K562 (cell line): ENCODE measurements around the gene SS18L1. TPM values are rescaled to one million over a fixed set of nuclear protein-coding genes. Genes with fewer than 3 reads are reported as not detected.

Experiments
- ARHGAP35 ChIP-seq: fragments of 450-650 bp; IDR thresholded peaks from 2 replicates; pipeline ENCODE4 v1.6.1; 2018; ENCODE audit not compliant: partially characterized antibody
- CREB1 ChIP-seq, 2 experiments: sonication (generic) in 1 of 2; formaldehyde crosslinking in 1 of 2; IDR thresholded peaks; 2 replicates each; pipeline versions ENCODE4 v1.6.1 to v1.8.0; 2012 to 2022; ENCODE audit warnings: inconsistent platforms in 1 of 2, mild to moderate bottlenecking in 1 of 2, missing genetic modification reagents in 1 of 2, moderate library complexity in 1 of 2
- DACH1 ChIP-seq: fragments of 450-650 bp; IDR thresholded peaks from 2 replicates; pipeline ENCODE4 v1.6.1; 2018; ENCODE audit not compliant: partially characterized antibody
- DIDO1 ChIP-seq: fragments of 450-650 bp; IDR thresholded peaks from 2 replicates; pipeline ENCODE4 v1.6.1; 2016; ENCODE audit warnings: low read depth, missing biosample characterization, missing genetic modification characterization
- ERF ChIP-seq: fragments of 450-650 bp; formaldehyde crosslinking; IDR thresholded peaks from 2 replicates; pipeline ENCODE4 v1.4.0; 2020; ENCODE audit warnings: mild to moderate bottlenecking, mixed read lengths
- FOXA3 ChIP-seq, 2 experiments: fragments of 450-650 bp in 1 of 2; sonication (generic) in 1 of 2; formaldehyde crosslinking; IDR thresholded peaks in 1 of 2; conservative IDR thresholded peaks in 1 of 2; 2 replicates each; pipeline versions ENCODE4 v1.4.0 to v1.8.0; 2020 to 2022; ENCODE audit warnings: mild to moderate bottlenecking in 2 of 2, missing genetic modification reagents in 1 of 2
- FOXP1 ChIP-seq: sonication (generic); formaldehyde crosslinking; IDR thresholded peaks from 2 replicates; pipeline ENCODE4 v1.8.0; 2022; ENCODE audit warnings: mild to moderate bottlenecking, missing genetic modification reagents
- HCFC1 ChIP-seq: IDR thresholded peaks from 2 replicates; pipeline ENCODE4 v1.6.1; 2012; ENCODE audit warnings: low read depth, low read length, improper control_type of control experiment
- HNRNPLL ChIP-seq: fragments of 200-400 bp; formaldehyde crosslinking; IDR thresholded peaks from 2 replicates; pipeline ENCODE4 v1.6.1; 2017; ENCODE audit warnings: low read length, low read depth, mild to moderate bottlenecking; ENCODE audit not compliant: poor library complexity, severe bottlenecking
- MED1 ChIP-seq: sonication (generic); formaldehyde crosslinking; IDR thresholded peaks from 2 replicates; pipeline ENCODE4 v1.8.1; 2023; ENCODE audit warnings: missing genetic modification reagents, borderline replicate concordance
- POLR2G ChIP-seq: fragments of 200-400 bp; formaldehyde crosslinking; IDR thresholded peaks from 2 replicates; pipeline ENCODE4 v1.6.1; 2017; ENCODE audit warnings: low read depth, mild to moderate bottlenecking, antibody characterized with exemption, low read length, moderate library complexity
- SRSF7 ChIP-seq: fragments of 200-400 bp; formaldehyde crosslinking; optimal IDR thresholded peaks from 2 replicates; pipeline ENCODE3; 2017; ENCODE audit warnings: mild to moderate bottlenecking, low read depth, low read length
- ZBTB49 ChIP-seq: sonication (generic); formaldehyde crosslinking; IDR thresholded peaks from 2 replicates; pipeline ENCODE4 v1.8.0; 2022; ENCODE audit warnings: missing genetic modification reagents, mild to moderate bottlenecking, borderline replicate concordance
- ZFX ChIP-seq: sonication (generic); formaldehyde crosslinking; IDR thresholded peaks from 2 replicates; pipeline ENCODE4 v1.8.0; 2022; ENCODE audit warnings: mild to moderate bottlenecking, missing genetic modification reagents, moderate library complexity
- ZMIZ1 ChIP-seq, 2 experiments: fragments of 150-350 bp in 1 of 2; IDR thresholded peaks; 2 replicates each; pipeline ENCODE4 v1.6.1; 2012 to 2016; ENCODE audit warnings: low read depth in 2 of 2, low read length in 2 of 2, mild to moderate bottlenecking in 1 of 2, moderate library complexity in 1 of 2
- ZNF408 ChIP-seq: fragments of 250-450 bp; sonication (Bioruptor Pico); IDR thresholded peaks from 2 replicates; pipeline ENCODE4 v1.4.0; 2020; ENCODE audit warnings: low read depth, mild to moderate bottlenecking, moderate library complexity
- ZNF778 ChIP-seq: fragments of 450-650 bp; formaldehyde crosslinking; IDR thresholded peaks from 2 replicates; pipeline ENCODE4 v1.4.0; 2020; ENCODE audit warnings: mild to moderate bottlenecking, moderate library complexity
- ZNF780A ChIP-seq: fragments of 250-450 bp; sonication (Bioruptor Pico); IDR thresholded peaks from 2 replicates; pipeline ENCODE4 v1.5.0; 2021; ENCODE audit warnings: mild to moderate bottlenecking
- polyA plus RNA-seq, 8 experiments: library from polyadenylated mRNA; depleted of rRNA in 4 of 8; stranded (reverse) in 5 of 8; unstranded in 3 of 8; fragments of >200 nt; fragmentation: Nextera tagmentation in 2 of 8; fragmentation: Illumina TruSeq in 1 of 8; extraction: Ambion mirVana in 2 of 8; extraction: Trizol in 1 of 8; gene quantifications; 2 replicates each; pipeline versions ENCODE4 v1.2.1 to v1.2.3, GENCODE V29; 2011 to 2014; ENCODE audit warnings: inconsistent platforms in 1 of 8, missing spikeins in 1 of 8
- total RNA-seq, 7 experiments: library from RNA; depleted of rRNA in 6 of 7; stranded (reverse); fragments of >200 nt in 6 of 7; fragmentation: Illumina TruSeq in 2 of 7; extraction: Trizol in 2 of 7; gene quantifications; 2 replicates each; pipeline versions ENCODE4 v1.2.1 to v1.2.3, GENCODE V29; 2011 to 2021; ENCODE audit warnings: low replicate concordance in 1 of 7
- TF ChIP-seq, protein P1 (sequence below): fragments of 450-650 bp; IDR thresholded peaks from 2 replicates; pipeline ENCODE4 v1.6.1; 2016; ENCODE audit warnings: borderline replicate concordance

SS18L1 gene
- total and polyA plus RNA-seq, 9 of the 15 experiments (the other 6 are each of a cell fraction or from before 2014, with no cell fraction given), result 2.7 to 28.3 (median 15.1) TPM

DNA sequence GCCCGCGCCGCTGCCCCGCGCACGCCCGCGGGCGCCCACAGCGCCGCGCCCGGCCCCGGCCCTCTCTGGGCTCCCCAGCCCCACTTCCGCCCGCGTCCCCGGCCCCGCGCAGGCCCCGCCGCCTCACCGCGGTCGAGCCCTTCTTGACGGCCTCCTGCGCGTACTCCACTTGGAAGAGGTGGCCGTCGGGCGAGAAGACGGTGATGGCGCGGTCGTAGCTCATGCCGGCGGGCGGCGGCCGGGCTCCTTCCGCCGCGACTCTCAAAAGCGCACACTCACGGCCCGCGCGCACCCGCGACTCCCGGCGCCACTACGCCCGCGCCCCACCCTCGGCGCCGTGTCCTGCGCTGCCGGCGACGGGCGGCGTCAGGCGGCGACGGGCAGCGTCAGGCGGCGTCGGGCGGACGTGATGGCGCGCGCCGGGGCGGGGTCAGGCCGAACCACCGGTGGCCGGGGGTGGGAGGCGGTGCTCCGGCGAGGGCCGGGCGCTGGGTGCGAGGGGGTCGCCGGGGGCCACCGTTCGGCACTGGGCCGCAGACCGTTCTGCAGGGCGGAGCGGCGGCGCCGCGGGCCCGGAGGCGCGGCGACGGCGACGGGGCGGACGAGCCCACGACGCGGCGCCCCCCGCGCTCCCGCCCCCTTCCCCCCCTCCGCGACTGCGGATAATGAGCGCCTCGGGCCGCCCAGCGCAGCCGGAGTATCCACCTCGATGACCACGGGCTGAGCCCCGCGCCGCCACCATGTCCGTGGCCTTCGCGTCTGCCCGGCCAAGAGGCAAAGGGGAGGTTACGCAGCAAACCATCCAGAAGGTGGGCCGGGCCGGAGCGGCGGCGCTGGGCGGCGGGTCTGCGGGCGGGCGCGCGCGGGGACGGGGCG lies at the start of gene SS18L1, which contains the start of gene PSMA7 (continued):
- TF ChIP-seq HCFC1 (no peak; the same call in 1 of the 2 replicates), FOXP1 (CRISPR knock-in tag) (peak; percentile 60; the same call in 1 of the 2 replicates), ZBTB49 (no peak), FOXA3 (CRISPR knock-in tag; conservative IDR thresholded peaks at IDR 0.05 in 1 of 2, IDR thresholded peaks at IDR 0.05 in 1 of 2) (no peak), ZNF778 (no peak), DIDO1 (tag) (no peak), SRSF7 (no peak), CREB1 (IDR thresholded peaks at IDR 0.05) (peak; percentile 89), CREB1 (CRISPR knock-in tag; IDR thresholded peaks at IDR 0.05) (no peak), ZNF780A (CRISPR knock-in tag) (no peak), POLR2G (peak; percentile 93), DACH1 (no peak), ZFX (CRISPR knock-in tag) (peak; percentile 65; the same call in 1 of the 2 replicates), MED1 (CRISPR knock-in tag) (no peak), ZMIZ1 (IDR thresholded peaks at IDR 0.05; ENCODE audit: low read depth in 2 of 2, low read length in 2 of 2) (peak in 1 of 2 experiments; percentile 6; a peak in 1 of 4 replicates), ARHGAP35 (no peak), ERF (CRISPR knock-in tag) (no peak), HNRNPLL (peak; percentile 75), ZNF408 (CRISPR knock-in tag) (no peak)
- TF ChIP-seq, protein P1, sequence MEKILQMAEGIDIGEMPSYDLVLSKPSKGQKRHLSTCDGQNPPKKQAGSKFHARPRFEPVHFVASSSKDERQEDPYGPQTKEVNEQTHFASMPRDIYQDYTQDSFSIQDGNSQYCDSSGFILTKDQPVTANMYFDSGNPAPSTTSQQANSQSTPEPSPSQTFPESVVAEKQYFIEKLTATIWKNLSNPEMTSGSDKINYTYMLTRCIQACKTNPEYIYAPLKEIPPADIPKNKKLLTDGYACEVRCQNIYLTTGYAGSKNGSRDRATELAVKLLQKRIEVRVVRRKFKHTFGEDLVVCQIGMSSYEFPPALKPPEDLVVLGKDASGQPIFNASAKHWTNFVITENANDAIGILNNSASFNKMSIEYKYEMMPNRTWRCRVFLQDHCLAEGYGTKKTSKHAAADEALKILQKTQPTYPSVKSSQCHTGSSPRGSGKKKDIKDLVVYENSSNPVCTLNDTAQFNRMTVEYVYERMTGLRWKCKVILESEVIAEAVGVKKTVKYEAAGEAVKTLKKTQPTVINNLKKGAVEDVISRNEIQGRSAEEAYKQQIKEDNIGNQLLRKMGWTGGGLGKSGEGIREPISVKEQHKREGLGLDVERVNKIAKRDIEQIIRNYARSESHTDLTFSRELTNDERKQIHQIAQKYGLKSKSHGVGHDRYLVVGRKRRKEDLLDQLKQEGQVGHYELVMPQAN, result no peak
